Measurements from ENCODE around the gene PHC2.

DNA sequence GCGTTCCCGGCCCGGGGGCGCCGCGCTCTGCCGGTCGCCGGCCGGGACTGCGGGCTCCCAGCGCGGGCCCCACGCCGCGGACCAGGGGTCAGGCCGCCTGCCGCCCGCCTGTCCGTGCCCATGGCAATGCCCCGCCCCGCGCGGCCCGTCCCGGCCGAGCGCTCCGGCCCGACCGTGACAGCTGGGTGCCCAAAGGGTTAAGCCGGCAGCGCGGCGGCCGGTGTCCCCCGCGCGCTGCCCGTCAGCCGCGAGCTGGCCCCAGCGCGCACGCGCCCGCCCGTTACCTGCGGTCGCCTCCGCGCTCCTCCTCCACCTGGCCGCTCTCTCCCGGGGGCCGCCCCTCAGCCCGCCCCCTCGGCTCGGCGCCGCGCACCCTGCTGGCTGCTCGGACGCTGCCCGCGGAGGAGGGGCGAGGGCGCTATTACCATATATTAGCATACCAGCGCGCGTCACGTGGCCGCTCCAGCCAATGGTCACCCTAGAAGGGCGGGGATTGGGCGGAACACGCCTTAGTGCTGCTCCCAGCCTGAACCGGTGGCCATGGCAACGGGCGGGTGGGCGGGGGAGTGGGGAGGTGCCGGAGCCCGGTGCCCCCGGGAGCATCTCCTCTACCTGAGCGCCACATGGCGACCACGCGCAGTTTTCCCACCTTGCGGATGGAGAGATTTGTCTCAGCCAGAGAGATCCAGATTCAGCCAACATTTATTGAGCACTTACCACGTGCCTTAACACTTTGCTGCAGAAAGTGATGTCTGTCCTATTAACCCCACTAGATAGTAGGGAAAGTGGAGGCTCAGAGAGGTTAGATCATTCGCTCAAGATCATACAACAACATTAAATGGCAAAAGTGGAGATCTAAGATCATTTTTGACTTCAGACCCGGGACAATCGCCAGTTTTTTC is at the start of gene PHC2:
- TF ChIP-seq, protein P1, sequence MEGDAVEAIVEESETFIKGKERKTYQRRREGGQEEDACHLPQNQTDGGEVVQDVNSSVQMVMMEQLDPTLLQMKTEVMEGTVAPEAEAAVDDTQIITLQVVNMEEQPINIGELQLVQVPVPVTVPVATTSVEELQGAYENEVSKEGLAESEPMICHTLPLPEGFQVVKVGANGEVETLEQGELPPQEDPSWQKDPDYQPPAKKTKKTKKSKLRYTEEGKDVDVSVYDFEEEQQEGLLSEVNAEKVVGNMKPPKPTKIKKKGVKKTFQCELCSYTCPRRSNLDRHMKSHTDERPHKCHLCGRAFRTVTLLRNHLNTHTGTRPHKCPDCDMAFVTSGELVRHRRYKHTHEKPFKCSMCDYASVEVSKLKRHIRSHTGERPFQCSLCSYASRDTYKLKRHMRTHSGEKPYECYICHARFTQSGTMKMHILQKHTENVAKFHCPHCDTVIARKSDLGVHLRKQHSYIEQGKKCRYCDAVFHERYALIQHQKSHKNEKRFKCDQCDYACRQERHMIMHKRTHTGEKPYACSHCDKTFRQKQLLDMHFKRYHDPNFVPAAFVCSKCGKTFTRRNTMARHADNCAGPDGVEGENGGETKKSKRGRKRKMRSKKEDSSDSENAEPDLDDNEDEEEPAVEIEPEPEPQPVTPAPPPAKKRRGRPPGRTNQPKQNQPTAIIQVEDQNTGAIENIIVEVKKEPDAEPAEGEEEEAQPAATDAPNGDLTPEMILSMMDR (IDR thresholded peaks at IDR 0.05) = peak; percentile 20 to 67 (median 53)
- TF ChIP-seq POLR2AphosphoS5 (IDR thresholded peaks at IDR 0.05) = peak in 1 of 2 donors; percentile 68
